Fibroblast of the aortic adventitia (primary cell): ENCODE data around the gene MEG3. TPM values are rescaled to one million over a fixed set of nuclear protein-coding genes. Genes with fewer than 3 reads are reported as not detected.
"Not testable (repeated sequence)": the region's sequence is repeated elsewhere in the genome, so short reads cannot be mapped to it uniquely, and the experiment has no call there.

Experiments
- DNase-seq: peaks from one replicate; pipeline ENCODE4 v3.0.0-alpha.2; 2010; ENCODE audit warnings: low read depth
- H3K4me3 ChIP-seq: 2 replicates; pipeline ENCODE4 v1.5.1; 2011; ENCODE audit warnings: low read depth, mild to moderate bottlenecking, control low read depth, low read length, moderate library complexity
- total RNA-seq: library from RNA; depleted of rRNA; stranded (reverse); fragments of >200 nt; gene quantifications from 2 replicates; pipeline ENCODE4 v1.2.3, GENCODE V29; 2012; ENCODE audit warnings: low replicate concordance
- TF ChIP-seq, protein P1 (sequence below): IDR thresholded peaks from 2 replicates; pipeline ENCODE4 v1.5.1; 2011; ENCODE audit warnings: mild to moderate bottlenecking, low read length, control low read depth, inconsistent platforms; ENCODE audit not compliant: insufficient read depth

The MEG3 gene
- total RNA-seq, 1 donor: 155 TPM

DNA sequence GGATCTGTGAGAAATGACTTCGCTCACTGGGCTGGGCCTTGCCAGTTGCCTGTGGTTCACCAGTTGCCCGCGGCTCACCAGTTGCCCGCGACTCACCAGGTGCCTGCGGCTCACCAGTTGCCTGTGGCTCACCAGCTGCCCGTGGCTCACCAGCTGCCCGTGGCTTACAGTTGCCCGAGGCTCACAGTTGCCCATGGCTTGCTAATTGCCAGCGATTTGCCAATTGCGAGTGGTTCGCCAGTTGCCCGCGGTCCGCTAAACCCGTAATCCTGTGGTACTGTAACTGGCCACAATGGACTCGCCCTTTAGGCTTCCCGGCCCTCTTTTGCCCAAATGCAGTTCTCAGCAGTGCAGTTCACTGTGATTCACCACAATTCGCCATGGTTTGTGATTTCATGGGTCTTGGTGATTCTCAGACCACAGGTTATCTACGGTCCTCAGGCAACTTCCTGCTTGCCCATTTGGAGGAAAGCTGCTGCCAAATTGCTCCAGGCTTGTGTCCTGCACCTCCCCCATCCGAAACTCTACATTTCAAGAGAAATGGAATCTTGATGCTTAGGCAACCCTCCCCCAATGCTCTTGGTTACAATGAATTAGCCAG is 15.0 kb upstream of the MEG3 start:
- TF ChIP-seq, protein P1, sequence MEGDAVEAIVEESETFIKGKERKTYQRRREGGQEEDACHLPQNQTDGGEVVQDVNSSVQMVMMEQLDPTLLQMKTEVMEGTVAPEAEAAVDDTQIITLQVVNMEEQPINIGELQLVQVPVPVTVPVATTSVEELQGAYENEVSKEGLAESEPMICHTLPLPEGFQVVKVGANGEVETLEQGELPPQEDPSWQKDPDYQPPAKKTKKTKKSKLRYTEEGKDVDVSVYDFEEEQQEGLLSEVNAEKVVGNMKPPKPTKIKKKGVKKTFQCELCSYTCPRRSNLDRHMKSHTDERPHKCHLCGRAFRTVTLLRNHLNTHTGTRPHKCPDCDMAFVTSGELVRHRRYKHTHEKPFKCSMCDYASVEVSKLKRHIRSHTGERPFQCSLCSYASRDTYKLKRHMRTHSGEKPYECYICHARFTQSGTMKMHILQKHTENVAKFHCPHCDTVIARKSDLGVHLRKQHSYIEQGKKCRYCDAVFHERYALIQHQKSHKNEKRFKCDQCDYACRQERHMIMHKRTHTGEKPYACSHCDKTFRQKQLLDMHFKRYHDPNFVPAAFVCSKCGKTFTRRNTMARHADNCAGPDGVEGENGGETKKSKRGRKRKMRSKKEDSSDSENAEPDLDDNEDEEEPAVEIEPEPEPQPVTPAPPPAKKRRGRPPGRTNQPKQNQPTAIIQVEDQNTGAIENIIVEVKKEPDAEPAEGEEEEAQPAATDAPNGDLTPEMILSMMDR: no peak
- H3K4me3 ChIP-seq: no peak overlapping the region
- no peak for DNase-seq

DNA sequence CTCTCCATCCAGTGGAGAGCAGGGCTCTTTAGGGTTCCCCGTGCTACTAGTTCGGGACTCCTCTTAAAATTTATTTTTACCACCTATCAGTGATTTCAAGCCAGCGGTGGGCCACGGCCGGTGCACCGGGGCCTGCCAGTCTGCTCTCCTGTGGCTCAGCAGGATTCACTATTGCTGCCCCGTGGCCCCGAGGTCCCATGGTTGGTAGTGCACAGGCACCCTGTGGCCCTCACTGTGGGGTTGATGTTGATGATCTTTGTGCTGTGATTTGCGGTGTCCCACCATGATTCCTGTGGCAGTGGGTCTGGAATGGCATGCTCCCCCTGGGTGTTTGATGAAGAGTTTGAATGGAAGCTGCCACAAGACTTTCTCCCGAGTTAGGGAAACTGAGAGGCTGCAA is 12.6 kb upstream of the MEG3 start:
- TF ChIP-seq, protein P1: no peak
- no peak for DNase-seq
- no peak overlapping the region for H3K4me3 ChIP-seq

DNA sequence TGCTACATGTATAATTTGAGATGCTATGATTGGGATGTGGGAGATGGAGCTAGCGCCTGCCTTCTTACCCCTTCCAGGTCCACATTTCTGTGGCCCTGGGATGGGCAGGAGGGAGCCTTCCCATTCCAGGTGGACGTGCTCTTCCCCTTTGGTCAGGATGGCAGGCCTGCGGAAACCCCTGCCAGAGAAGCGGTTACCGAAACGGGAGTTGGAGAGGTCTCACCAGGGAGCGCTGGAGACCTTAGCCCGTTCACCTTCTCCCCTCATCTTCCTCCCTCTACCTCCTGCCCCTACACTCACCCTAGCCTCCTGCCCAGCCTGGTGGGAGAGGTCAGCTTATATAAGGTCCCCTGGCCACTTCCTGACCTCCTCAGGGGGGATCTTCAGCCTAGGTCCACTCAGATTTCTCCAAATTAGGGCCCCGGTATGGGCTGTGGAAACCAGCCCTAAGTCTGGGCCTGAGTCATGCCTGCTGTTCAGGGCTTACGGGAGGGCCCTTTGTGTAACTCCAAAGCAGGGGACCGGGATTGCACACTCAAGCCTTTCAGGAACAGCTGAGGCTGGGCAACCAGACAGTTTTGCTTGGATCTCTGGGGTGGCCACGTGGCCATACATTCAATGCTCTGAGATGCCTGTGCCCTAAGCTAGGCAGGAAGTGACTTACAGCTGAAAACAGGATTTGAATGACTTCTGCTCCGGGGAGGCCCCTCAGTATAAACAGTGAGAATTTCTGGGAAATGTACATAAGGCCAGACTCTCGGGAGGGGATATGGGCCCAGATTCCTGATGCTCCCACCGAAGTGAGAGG is 10.2 kb upstream of the MEG3 start:
- no peak overlapping the region for H3K4me3 ChIP-seq
- DNase-seq: peak; percentile 20
- TF ChIP-seq, protein P1: no peak

DNA sequence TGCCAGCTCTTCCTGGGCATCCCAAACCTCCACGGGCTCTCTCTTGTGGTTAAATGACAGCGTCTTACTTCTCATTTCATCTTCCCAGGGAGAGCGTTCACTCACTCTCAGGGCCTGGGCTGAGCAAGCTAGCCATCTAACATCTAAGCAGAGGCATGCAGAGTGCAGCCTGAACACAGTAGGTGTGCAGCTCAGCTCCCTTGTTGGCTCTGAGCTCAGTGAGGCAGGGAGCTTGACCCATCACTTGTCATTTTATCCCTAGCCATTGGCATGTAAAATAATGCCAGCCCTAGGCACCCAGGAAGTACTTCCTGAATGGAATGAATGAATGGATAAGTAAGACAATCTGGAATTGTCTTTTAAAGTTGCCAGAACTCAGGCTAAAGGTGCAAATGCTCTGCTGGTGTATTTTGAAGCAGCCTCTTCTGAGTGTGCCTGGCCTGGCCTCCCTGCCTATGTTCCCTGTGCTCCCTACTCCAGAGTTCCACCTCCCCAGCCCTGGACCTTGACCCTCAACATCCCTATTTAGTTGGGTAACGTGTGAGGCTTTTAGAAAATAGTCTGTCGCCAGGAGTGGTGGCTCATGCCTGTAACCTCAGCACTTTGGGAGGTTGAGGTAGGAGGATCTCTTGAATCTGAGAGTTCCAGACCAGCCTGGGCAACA is 9.5 kb upstream of the MEG3 start:
- TF ChIP-seq, protein P1: no peak
- DNase-seq: no peak
- no peak overlapping the region for H3K4me3 ChIP-seq

DNA sequence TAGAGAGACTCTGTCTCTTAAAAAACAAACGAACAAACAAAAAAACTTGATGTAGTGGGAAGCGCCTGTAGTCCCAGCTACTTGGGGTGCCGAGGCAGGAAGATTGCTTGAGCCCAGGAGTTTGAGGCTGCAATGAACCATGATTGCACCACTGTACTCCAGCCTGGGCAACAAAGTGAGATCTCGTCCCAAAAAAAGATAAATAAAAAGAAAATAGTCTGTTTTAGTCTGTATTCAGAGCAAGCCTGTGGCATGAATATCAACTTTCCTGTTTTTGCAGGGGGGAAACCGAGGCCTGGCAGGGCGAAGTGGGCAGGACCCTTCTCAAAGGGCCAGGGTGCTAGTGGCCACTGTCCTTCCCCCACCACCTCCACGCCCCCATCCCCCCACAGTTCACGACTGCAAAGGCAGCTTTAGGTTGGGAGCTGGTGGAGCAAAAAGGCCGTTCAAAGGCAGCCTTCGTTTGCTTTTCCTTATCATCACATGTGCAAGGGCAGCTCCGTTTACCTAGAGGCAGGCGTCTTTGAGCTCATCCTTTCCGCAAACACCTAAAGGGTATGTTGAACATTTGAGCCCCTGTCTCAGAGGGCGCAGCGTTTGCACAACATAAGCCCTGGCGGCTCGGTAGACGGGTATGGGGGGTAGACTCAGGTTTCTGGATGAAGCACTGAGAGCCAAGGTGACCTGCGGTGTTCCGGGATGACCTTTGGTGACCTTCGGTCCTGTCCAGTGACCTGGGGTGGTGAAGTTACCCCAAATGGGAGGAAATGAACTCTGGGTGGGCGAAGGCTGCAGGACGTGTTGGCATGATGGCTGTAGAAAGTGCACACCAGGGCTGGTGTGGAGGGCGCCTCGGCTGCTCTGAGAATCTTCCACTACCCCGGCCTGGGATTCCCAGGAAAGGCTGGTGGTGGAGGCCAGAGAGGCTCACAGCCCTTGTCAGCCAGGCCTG is 8.7 kb upstream of the MEG3 start:
- DNase-seq: no peak
- TF ChIP-seq, protein P1: no peak
- H3K4me3 ChIP-seq: no peak overlapping the region

DNA sequence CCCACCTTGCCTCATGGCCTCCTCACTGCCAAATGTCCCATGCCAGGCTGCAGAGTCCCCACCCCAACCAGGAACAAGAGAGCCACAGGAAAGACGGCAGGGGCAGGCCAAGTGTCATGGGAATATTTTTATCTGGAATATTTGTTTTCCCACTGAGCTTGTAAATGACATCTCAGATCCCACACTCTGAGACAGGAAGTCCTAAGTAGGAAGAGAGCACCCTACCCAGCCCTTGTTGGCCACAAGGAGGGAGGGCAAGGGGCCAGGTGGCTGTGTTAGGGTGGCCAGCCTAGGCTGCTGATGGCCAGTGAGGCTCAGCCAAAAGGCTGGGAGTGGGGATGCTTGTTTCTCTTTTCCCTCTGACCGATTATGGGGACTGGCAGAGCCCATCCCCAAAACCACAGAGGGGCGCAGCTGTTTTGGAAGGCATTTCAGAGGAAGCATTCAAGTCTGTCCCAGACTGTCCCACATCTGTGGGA is 7.7 kb upstream of the MEG3 start:
- TF ChIP-seq, protein P1: no peak
- DNase-seq: no peak
- H3K4me3 ChIP-seq: no peak overlapping the region

DNA sequence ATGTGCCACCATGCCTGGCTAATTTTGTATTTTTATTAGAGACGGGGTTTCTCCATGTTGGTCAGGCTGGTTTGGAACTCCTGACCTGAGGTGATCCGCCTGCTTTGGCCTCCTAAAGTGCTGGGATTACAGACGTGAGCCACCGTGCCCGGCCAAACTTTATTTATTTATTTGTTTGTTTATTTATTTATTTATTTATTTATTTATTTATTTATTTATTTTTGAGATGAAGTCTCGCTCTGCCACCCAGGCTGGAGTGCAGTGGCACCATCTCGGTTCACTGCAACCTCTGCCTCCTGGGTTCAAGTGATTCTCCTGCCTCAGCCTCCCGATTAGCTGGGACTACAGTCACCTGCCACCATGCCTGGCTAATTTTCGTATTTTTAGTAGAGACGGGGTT is 7.0 kb upstream of the MEG3 start:
- DNase-seq, H3K4me3 ChIP-seq: not testable (repeated sequence)
